ENCODE measurements around the gene ZNF154. TPM values are rescaled to one million over a fixed set of nuclear protein-coding genes. Genes with fewer than 3 reads are reported as not detected.
"Not testable (repeated sequence)": the region's sequence is repeated elsewhere in the genome, so short reads cannot be mapped to it uniquely, and the experiment has no call there.

Gene ZNF154
- polyA plus RNA-seq (ENCODE audit: low read depth in 6 of 6), result 10 to 100 TPM in 2 of 6 donors, 1 to 10 TPM in 4; 4.3 to 12.9 (median 6.0) TPM

GRCh38 chr19:57708641-57709361, at the start of gene ZNF154:
Gene ZNF154 (minus strand): TSS chr19:57709204. CDS start chr19:57708971, 233 bp downstream.
- Mint-ChIP-seq H3K4me3 (peak within 1 kb of the TSS; percentile 90 to 100 (median 98)), H3K36me3 (peaks cover 23 to 36% of the 10 kb centered on the region in 2 donors), H3K9me3 (peaks cover 0 to 11% (median 3%) of the 10 kb centered on the region in 7 donors), H3K4me1 (peaks cover 45 to 59% (median 48%) of the 10 kb centered on the region in 3 donors), H3K27me3 (no peaks in the 10 kb centered on the region), H3K27ac (peak within 1 kb of the TSS; percentile 98 to 100 (median 99))
- ATAC-seq (ENCODE audit: low read depth in 2 of 2) (peak; percentile 89 to 92), DNase-seq (peak; percentile 81)

- H3K9me3 Mint-ChIP-seq, result peaks cover 0 to 24% (median 15%) of the 10 kb centered on the region in 7 donors
- ATAC-seq (ENCODE audit: low read depth in 2 of 2) (no peak), DNase-seq (no peak)
- H3K36me3 Mint-ChIP-seq, result peaks cover 36 to 37% of the 10 kb centered on the region in 2 donors
- H3K4me1 Mint-ChIP-seq, result peaks cover 5 to 16% (median 8%) of the 10 kb centered on the region in 3 donors
- H3K4me3 Mint-ChIP-seq, result no peak overlapping the region
- H3K27me3 Mint-ChIP-seq, result no peaks in the 10 kb centered on the region
- H3K27ac Mint-ChIP-seq, result peak overlapping the region in 1 of 6 donors; percentile 14
These were observed 48.9 kb upstream of the ZNF154 start for GRCh38 chr19:57757941-57758340.

DNA sequence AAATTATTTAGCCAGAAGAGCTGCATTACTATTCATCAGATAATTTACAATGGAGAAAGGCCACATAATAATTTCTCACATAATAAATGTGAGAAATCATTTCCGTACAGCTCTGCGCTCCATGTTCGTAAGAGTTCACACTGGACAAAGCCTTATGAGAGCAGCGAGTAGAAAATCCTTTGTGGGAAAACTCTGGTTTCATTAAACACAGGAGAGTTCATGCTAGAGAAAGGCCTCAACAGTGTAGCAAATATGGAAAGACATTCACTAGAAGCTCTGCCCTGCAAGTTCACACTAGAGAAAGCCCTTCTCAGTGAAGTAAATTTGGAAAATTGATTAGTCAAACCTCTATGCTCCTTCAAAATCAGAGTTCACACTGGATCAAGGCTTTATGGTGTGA, 46.0 kb upstream of the ZNF154 start:
- Mint-ChIP-seq H3K4me1 (peaks cover 24 to 38% (median 25%) of the 10 kb centered on the region in 3 donors), H3K4me3 (no peak overlapping the region), H3K27ac (no peak overlapping the region), H3K36me3 (peaks cover 53 to 61% of the 10 kb centered on the region in 2 donors), H3K27me3 (no peaks in the 10 kb centered on the region), H3K9me3 (peaks cover 0 to 31% (median 17%) of the 10 kb centered on the region in 7 donors)
- ATAC-seq (ENCODE audit: low read depth in 2 of 2), result no peak
- no peak for DNase-seq

GRCh38 chr19:57754091-57754673, 45.2 kb upstream of the ZNF154 start:
- Mint-ChIP-seq H3K27ac (no peak overlapping the region), H3K9me3 (peaks cover 0 to 31% (median 17%) of the 10 kb centered on the region in 7 donors), H3K27me3 (no peaks in the 10 kb centered on the region), H3K4me3 (no peak overlapping the region), H3K36me3 (peaks cover 49 to 67% of the 10 kb centered on the region in 2 donors), H3K4me1 (peaks cover 23 to 37% (median 32%) of the 10 kb centered on the region in 3 donors)
- DNase-seq (no peak), ATAC-seq (ENCODE audit: low read depth in 2 of 2) (no peak)

DNA sequence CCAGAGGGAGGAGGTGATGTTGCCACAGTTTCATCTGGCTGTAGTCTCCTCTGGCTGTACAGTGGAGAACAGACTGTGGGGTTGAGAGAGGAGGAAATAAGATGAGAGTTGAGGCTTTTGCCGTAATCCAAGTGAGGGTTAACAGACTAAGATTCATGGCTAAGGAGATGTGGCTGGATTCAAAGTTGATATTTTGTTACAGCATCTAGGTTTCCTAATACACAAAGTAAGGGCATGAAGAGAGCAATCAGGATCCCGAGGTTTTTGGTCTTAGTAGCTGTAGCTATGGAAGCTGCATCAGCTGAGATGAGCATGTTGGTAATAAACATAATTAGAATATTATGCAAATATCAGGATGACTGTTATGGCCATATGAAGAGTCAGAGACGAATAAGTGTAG, 39.0 kb upstream of the ZNF154 start:
- H3K27me3 Mint-ChIP-seq, result no peaks in the 10 kb centered on the region
- peaks cover 26 to 55% of the 10 kb centered on the region in 2 donors for H3K36me3 Mint-ChIP-seq
- H3K9me3 Mint-ChIP-seq, result peaks cover 0 to 11% (median 5%) of the 10 kb centered on the region in 7 donors
- H3K27ac Mint-ChIP-seq, result peak overlapping the region in 2 of 6 donors; percentile 61 to 99
- no peak for DNase-seq
- ATAC-seq (ENCODE audit: low read depth in 2 of 2), result no peak
- H3K4me3 Mint-ChIP-seq, result peak overlapping the region; percentile 94 to 100 (median 98)
- peaks cover 43 to 55% (median 47%) of the 10 kb centered on the region in 3 donors for H3K4me1 Mint-ChIP-seq

DNA sequence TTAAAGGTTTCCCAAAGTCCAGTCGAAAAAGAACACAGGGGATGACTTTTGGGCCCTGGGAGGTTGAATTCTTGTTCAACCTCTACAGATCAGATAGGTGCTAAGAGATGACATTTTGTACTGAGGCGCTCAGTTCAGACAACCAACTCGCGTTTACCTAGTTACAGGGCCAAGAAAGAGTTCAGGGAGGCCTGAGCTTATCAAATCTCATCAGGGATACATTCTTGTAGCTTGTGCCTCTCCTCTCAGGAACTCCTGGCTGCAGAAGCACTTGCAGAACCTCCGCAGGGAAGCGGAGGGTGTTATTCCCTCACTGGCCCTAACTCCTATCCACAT, 38.4 kb upstream of the ZNF154 start:
- H3K36me3 Mint-ChIP-seq, result peaks cover 21 to 49% of the 10 kb centered on the region in 2 donors
- H3K4me1 Mint-ChIP-seq, result peaks cover 40 to 55% (median 43%) of the 10 kb centered on the region in 3 donors
- H3K27me3 Mint-ChIP-seq, result no peaks in the 10 kb centered on the region
- DNase-seq, result no peak
- peak overlapping the region in 5 of 6 donors; percentile 88 to 99 (median 96) for H3K27ac Mint-ChIP-seq
- no peak for ATAC-seq (ENCODE audit: low read depth in 2 of 2)
- H3K9me3 Mint-ChIP-seq, result peaks cover 0 to 11% (median 2%) of the 10 kb centered on the region in 7 donors
- peak overlapping the region; percentile 94 to 100 (median 98) for H3K4me3 Mint-ChIP-seq

DNA sequence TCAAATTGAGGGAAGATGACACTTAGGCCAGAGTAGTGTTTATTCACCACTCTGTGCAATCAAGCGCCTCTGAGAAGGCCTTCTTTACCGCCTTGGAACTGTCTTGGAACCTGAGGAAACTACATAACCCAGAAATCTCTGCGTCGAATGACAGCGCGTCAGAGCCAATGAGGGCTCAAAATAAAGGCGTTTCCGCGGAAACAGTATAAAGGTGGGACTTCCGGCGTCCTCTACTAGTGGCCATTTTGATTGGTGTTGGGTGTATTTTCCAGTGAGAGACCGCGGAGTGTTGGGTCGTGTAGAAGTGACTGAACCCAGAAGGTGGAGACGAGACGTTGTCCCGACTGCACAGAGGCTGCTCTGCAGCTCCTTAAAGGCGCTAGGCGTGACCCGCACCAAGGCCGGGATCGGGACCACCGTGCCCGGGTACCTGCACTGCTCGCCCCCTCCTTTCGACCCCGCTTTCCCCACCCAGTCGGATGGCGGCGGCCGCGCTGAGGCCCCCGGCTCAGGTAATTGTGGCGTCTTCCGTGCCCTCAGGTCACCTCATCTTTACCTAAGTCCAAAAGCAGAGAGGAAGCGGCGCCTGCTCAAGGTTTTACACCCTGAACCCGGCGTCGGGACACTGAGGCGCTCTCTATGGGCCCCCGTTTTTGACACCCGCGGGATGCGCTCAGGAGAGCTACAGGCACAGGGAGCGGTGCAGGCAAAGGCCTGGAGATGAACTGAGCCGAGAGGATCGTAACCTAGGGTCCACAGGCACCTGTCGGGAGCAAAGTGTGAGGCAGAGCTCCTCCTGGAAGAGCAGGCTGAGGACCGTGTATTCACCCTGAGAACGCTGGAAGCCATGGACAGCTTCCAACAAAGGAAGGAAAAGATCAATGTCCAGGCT, 37.8 kb upstream of the ZNF154 start, which contains the start of gene ZNF776:
Gene ZNF776 (plus strand): TSS at position 236 of the 892 bp plus-strand sequence. CDS start 244 bp downstream, at position 480.
- H3K36me3 Mint-ChIP-seq, result peaks cover 16 to 43% of the 10 kb centered on the region in 2 donors
- peak within 1 kb of the TSS; percentile 94 to 100 (median 98) for H3K4me3 Mint-ChIP-seq
- peak; percentile 98 for ATAC-seq (ENCODE audit: low read depth in 2 of 2)
- DNase-seq, result peak; percentile 81
- peaks cover 0 to 11% (median 0%) of the 10 kb centered on the region in 7 donors for H3K9me3 Mint-ChIP-seq
- H3K27ac Mint-ChIP-seq, result peak within 1 kb of the TSS; percentile 88 to 99 (median 97)
- H3K27me3 Mint-ChIP-seq, result no peaks in the 10 kb centered on the region
- H3K4me1 Mint-ChIP-seq, result peaks cover 36 to 50% (median 39%) of the 10 kb centered on the region in 3 donors

- Mint-ChIP-seq H3K4me3 (peak overlapping the region in 4 of 8 donors; percentile 5 to 48 (median 35)), H3K27ac (peak overlapping the region in 3 of 6 donors; percentile 26 to 89 (median 65))
- H3K9me3 Mint-ChIP-seq; H3K4me1 Mint-ChIP-seq; ATAC-seq (ENCODE audit: low read depth in 2 of 2); H3K36me3 Mint-ChIP-seq; DNase-seq; H3K27me3 Mint-ChIP-seq: not testable (repeated sequence)
These were observed 29.8 kb upstream of the ZNF154 start for GRCh38 chr19:57738770-57739169.

DNA sequence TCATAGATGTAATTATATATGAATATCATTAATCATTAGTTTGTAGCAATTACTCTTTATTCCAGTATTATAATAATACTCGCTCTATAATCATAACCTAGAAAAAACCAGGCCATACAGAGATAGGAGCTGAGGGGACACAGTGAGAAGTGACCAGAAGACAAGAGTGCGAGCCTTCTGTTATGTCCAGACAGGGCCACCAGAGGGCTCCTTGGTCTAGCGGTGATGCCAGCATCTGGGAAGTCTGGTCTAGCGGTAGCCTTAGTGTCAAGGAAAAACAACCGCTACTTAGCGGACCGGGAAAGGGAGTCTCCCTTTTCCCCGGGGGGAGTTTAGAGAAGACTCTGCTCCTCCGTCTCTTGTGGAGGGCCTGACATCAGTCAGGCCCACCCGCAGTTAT, 29.3 kb upstream of the ZNF154 start:
- H3K27me3 Mint-ChIP-seq, H3K36me3 Mint-ChIP-seq, H3K4me1 Mint-ChIP-seq, H3K9me3 Mint-ChIP-seq: not testable (repeated sequence)
- Mint-ChIP-seq H3K27ac (peak overlapping the region in 1 of 6 donors; percentile 28), H3K4me3 (peak overlapping the region in 1 of 8 donors; percentile 9)
- peak in 1 of 2 donors; percentile 37 for ATAC-seq (ENCODE audit: low read depth in 2 of 2)
- DNase-seq, result peak; percentile 38

- no peak for DNase-seq
- H3K27me3 Mint-ChIP-seq, result no peaks in the 10 kb centered on the region
- no peak for ATAC-seq (ENCODE audit: low read depth in 2 of 2)
- peaks cover 14 to 21% (median 19%) of the 10 kb centered on the region in 3 donors for H3K4me1 Mint-ChIP-seq
- peaks cover 38 to 50% of the 10 kb centered on the region in 2 donors for H3K36me3 Mint-ChIP-seq
- no peak overlapping the region for H3K27ac Mint-ChIP-seq
- H3K4me3 Mint-ChIP-seq, result peak overlapping the region in 1 of 8 donors; percentile 51
- peaks cover 0 to 15% (median 5%) of the 10 kb centered on the region in 7 donors for H3K9me3 Mint-ChIP-seq
These were observed 11.9 kb upstream of the ZNF154 start for GRCh38 chr19:57720878-57721277.

- ATAC-seq (ENCODE audit: low read depth in 2 of 2) (no peak), DNase-seq (no peak)
- Mint-ChIP-seq H3K27ac (no peak overlapping the region), H3K4me3 (peak overlapping the region in 1 of 8 donors; percentile 34), H3K9me3 (peaks cover 0 to 15% (median 5%) of the 10 kb centered on the region in 7 donors), H3K27me3 (no peaks in the 10 kb centered on the region), H3K4me1 (peaks cover 11 to 17% (median 16%) of the 10 kb centered on the region in 3 donors), H3K36me3 (peaks cover 38 to 50% of the 10 kb centered on the region in 2 donors)
These were observed 11.0 kb upstream of the ZNF154 start for GRCh38 chr19:57719901-57720519.

GRCh38 chr19:57719424-57719823, 10.4 kb upstream of the ZNF154 start:
- Mint-ChIP-seq H3K9me3 (peaks cover 0 to 15% (median 5%) of the 10 kb centered on the region in 7 donors), H3K27me3 (no peaks in the 10 kb centered on the region), H3K4me3 (peak overlapping the region in 1 of 8 donors; percentile 34), H3K36me3 (peaks cover 38 to 48% of the 10 kb centered on the region in 2 donors), H3K4me1 (peaks cover 5 to 13% (median 12%) of the 10 kb centered on the region in 3 donors), H3K27ac (no peak overlapping the region)
- no peak for ATAC-seq (ENCODE audit: low read depth in 2 of 2)
- no peak for DNase-seq
